Tibial artery (tissue), 4 donors: ENCODE results near the gene CARD16.

Source experiments
- DNase-seq, 2 donors: peaks; one replicate each; pipeline ENCODE4 v3.0.0-alpha.2; 2019
- H3K27ac ChIP-seq, 2 donors: fragments of 200-600 bp; sonication (generic) in 1 of 2; 1 replicate in 1 of 2; 2 replicates in 1 of 2; pipeline ENCODE4 v1.5.1; 2018 to 2019; ENCODE audit warnings: mild to moderate bottlenecking in 1 of 2
- H3K27me3 ChIP-seq, 2 donors: fragments of 200-600 bp; sonication (generic) in 1 of 2; one replicate each; pipeline versions ENCODE4 v1.5.1 to v1.6.0; 2016 to 2019
- H3K36me3 ChIP-seq, 3 donors: fragments of 200-600 bp; sonication (generic) in 2 of 3; one replicate each; pipeline ENCODE4 v1.5.1; 2016 to 2019; ENCODE audit warnings: mild to moderate bottlenecking in 2 of 3
- H3K4me1 ChIP-seq, 4 donors: fragments of 200-600 bp; sonication (generic) in 2 of 4; 1 replicate in 3 of 4; 2 replicates in 1 of 4; pipeline ENCODE4 v1.5.1; 2016 to 2019
- H3K4me3 ChIP-seq, 2 donors: fragments of 200-600 bp; sonication (generic) in 1 of 2; 1 replicate in 1 of 2; 2 replicates in 1 of 2; pipeline ENCODE4 v1.5.1; 2018 to 2019; ENCODE audit warnings: mild to moderate bottlenecking in 2 of 2
- H3K9me3 ChIP-seq, 3 donors: fragments of 200-600 bp; sonication (generic) in 1 of 3; one replicate each; pipeline ENCODE4 v1.5.1; 2016 to 2019
- intact Hi-C: fragments of 100-400 bp; cut with DNase I; formaldehyde crosslinking; loops from one replicate; pipeline ENCODE4 v1.15.0; 2023; ENCODE audit warnings: low total_unique reads
- TF ChIP-seq, protein P1 (sequence below), 2 experiments: fragments of 200-600 bp in 1 of 2; fragments of 450-650 bp in 1 of 2; IDR thresholded peaks; one replicate each; pipeline ENCODE4 v1.5.1; 2017 to 2019; ENCODE audit warnings: antibody characterized with exemption in 2 of 2, mild to moderate bottlenecking in 1 of 2, moderate library complexity in 1 of 2

CARD16 gene

DNA sequence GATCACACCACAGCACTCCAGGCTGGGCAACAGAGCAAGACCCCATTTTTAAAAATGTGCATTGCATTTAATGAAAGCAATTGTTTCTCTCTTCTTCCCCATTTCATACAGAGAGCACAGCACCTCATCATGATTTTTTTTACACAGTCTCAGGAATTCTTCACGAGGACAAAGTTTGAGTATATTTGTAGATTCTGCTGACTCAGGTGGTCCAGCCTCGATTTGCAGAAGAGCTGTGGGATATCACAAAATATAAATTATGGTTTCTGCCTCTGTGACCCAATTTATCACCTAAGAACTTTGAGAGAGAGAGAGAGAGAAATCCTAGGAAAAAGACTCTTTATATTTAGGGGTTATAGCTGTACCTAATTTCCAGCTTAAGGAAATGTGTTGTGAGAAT is 42.0 kb downstream of the CARD16 start:
- Histone ChIP-seq H3K4me3 (no peak overlapping the region), H3K4me1 (no peaks in the 10 kb centered on the region), H3K27ac (no peak overlapping the region), H3K36me3 (no peaks in the 10 kb centered on the region), H3K27me3 (no peaks in the 10 kb centered on the region), H3K9me3 (no peaks in the 10 kb centered on the region)
- TF ChIP-seq, protein P1, sequence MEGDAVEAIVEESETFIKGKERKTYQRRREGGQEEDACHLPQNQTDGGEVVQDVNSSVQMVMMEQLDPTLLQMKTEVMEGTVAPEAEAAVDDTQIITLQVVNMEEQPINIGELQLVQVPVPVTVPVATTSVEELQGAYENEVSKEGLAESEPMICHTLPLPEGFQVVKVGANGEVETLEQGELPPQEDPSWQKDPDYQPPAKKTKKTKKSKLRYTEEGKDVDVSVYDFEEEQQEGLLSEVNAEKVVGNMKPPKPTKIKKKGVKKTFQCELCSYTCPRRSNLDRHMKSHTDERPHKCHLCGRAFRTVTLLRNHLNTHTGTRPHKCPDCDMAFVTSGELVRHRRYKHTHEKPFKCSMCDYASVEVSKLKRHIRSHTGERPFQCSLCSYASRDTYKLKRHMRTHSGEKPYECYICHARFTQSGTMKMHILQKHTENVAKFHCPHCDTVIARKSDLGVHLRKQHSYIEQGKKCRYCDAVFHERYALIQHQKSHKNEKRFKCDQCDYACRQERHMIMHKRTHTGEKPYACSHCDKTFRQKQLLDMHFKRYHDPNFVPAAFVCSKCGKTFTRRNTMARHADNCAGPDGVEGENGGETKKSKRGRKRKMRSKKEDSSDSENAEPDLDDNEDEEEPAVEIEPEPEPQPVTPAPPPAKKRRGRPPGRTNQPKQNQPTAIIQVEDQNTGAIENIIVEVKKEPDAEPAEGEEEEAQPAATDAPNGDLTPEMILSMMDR (IDR thresholded peaks at IDR 0.05), result no peak
- intact Hi-C loops, result no loop called here
- DNase-seq, result no peak

DNA sequence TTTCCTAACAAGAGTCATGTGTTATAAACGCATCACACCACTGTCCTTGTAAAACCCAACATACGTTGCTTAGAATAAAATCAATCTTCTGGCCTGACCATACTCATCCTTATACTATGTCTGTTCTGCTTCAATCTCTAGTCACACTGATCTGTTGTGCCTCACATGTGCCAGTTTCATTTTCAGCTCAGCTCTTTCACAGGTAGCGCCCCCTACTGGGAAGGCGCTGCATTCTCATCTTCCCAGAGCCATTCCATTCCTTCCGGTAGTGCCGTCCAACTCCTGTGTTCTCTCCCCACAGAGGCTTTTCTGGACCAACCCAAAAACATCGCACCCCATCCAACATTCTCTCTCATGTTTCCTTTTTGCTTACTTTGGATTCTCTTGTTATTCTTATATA is 44.3 kb downstream of the CARD16 start:
- no peaks in the 10 kb centered on the region for H3K4me1 ChIP-seq
- TF ChIP-seq, protein P1 (IDR thresholded peaks at IDR 0.05), result peak; percentile 21 to 36
- intact Hi-C loops, result no loop called here
- H3K4me3 ChIP-seq, result no peak overlapping the region
- H3K9me3 ChIP-seq, result no peaks in the 10 kb centered on the region
- H3K27me3 ChIP-seq, result no peaks in the 10 kb centered on the region
- DNase-seq, result no peak
- H3K36me3 ChIP-seq, result no peaks in the 10 kb centered on the region
- no peak overlapping the region for H3K27ac ChIP-seq

DNA sequence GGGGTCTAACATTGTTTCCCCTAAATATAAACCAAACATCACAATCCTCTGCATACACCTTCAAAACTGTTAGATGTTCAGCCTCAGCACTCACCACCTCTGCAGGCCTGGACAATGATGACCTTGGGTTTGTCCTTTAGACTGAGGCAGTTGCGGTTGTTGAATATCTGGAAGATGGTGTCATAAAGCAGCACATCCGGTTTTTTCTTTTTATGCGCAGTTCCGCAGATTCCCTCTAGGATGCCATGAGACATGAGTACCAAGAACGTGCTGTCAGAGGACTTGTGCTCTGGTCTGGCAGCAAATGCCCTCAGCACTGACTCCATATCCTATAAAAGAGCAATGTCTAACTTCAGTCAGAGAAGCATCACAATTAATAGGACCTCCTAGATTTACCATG is 45.0 kb downstream of the CARD16 start:
- Histone ChIP-seq H3K27me3 (no peaks in the 10 kb centered on the region), H3K36me3 (no peaks in the 10 kb centered on the region), H3K27ac (no peak overlapping the region), H3K4me3 (no peak overlapping the region), H3K4me1 (no peaks in the 10 kb centered on the region), H3K9me3 (no peaks in the 10 kb centered on the region)
- TF ChIP-seq, protein P1 (IDR thresholded peaks at IDR 0.05), result no peak
- intact Hi-C loops, result no loop called here
- DNase-seq, result no peak

DNA sequence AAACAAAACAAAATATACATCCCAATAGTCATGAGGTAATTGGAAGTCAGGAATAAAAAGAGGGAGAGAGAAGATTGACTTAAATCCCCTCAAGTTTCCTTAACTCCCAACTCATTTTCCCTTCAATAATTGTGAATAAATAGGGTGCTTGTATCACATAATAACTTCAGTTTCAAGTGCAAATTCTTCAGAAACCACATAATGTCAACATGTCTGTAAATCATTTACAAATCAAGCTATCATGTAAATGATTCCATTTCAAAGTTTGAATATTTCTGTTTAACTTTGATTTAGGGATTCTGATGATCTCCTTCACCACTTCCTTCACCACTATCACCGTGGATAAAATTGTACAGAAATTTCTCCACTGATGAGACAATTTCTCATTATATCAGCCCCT is 45.4 kb downstream of the CARD16 start:
- DNase-seq, result no peak
- H3K4me1 ChIP-seq, result no peaks in the 10 kb centered on the region
- no peaks in the 10 kb centered on the region for H3K36me3 ChIP-seq
- TF ChIP-seq, protein P1 (IDR thresholded peaks at IDR 0.05), result no peak
- no peak overlapping the region for H3K27ac ChIP-seq
- H3K9me3 ChIP-seq, result no peaks in the 10 kb centered on the region
- H3K27me3 ChIP-seq, result no peaks in the 10 kb centered on the region
- no peak overlapping the region for H3K4me3 ChIP-seq
- intact Hi-C loops, result no loop called here

DNA sequence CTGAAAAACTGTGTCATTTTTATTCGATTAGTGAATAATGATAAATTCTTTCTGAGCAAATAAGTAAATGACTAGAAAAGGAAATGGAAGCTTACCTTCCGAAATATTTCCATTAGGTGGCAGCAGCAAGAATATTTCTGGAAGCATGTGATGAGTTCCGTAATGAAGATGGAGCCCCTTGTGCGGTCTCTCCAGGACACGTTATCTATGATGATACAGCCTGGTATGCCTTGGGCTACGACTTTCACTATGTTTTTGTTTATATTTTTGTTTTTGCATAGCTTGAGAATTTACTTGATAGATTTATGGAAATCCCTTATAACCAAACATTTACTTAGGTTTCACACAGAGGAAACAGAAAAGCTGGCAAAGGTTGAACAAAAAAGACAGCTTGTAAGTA is 47.8 kb downstream of the CARD16 start:
- H3K36me3 ChIP-seq, result no peaks in the 10 kb centered on the region
- no peak for DNase-seq
- TF ChIP-seq, protein P1 (IDR thresholded peaks at IDR 0.05), result no peak
- no peak overlapping the region for H3K27ac ChIP-seq
- no peak overlapping the region for H3K4me3 ChIP-seq
- H3K27me3 ChIP-seq, result no peaks in the 10 kb centered on the region
- H3K9me3 ChIP-seq, result no peaks in the 10 kb centered on the region
- no peaks in the 10 kb centered on the region for H3K4me1 ChIP-seq
- intact Hi-C loops, result no loop called here

DNA sequence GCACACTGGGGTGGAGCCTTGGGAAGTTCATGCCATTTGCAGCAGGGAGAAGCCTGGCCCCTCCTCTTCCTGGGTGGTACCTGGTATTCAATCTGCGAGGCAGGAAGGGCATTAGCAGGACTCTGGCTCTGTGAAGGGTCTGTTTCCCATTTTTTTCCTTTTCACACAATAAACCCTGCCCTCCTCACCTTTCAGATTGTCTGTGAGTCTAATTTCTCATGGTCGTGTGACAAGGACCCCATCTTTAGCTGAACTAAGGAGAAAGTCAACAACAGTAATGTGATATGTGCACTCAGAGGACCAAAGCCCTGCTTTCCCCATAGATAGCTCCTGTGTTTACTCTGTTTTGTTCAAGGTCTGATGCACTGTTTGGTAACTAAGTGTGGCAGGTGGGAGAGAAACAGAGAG is 50.1 kb downstream of the CARD16 start:
- H3K4me1 ChIP-seq, result no peaks in the 10 kb centered on the region
- no peak for DNase-seq
- TF ChIP-seq, protein P1 (IDR thresholded peaks at IDR 0.05), result no peak
- H3K27ac ChIP-seq, result no peak overlapping the region
- intact Hi-C loops, result no loop called here
- H3K4me3 ChIP-seq, result no peak overlapping the region
- H3K9me3 ChIP-seq, result no peaks in the 10 kb centered on the region
- H3K36me3 ChIP-seq, result no peaks in the 10 kb centered on the region
- no peaks in the 10 kb centered on the region for H3K27me3 ChIP-seq
